H1 (cell line): ENCODE results near the gene NEDD4L. TPM values are rescaled to one million over a fixed set of nuclear protein-coding genes. Genes with fewer than 3 reads are reported as not detected.

Experiments used
- SIRT6 ChIP-seq: IDR thresholded peaks from one replicate; pipeline ENCODE4 v1.7.1; 2012; ENCODE audit warnings: low read length, inconsistent platforms
- TEAD4 ChIP-seq: IDR thresholded peaks from 2 replicates; pipeline ENCODE4 v1.6.1; 2012; ENCODE audit warnings: low read depth, low read length, inconsistent platforms, mixed read lengths
- polyA plus RNA-seq, 7 experiments: library from polyadenylated mRNA; depleted of rRNA in 3 of 7; stranded (reverse) in 5 of 7; unstranded in 2 of 7; fragments of >200 nt in 5 of 7; fragments of 200-250 nt in 2 of 7; gene quantifications; 1 replicate in 5 of 7; 2 replicates in 1 of 7; 4 replicates in 1 of 7; pipeline versions ENCODE4 v1.2.1 to v1.2.3, GENCODE V29; 2011 to 2013; ENCODE audit warnings: missing spikeins in 2 of 7, mixed read lengths in 2 of 7
- total RNA-seq: library from RNA; stranded (reverse); fragmentation: NEBNext Ultra II Directional; extraction: Animal tissue kit (Norgen Biotek cat#: 25700); gene quantifications from 2 replicates; pipeline ENCODE4 v1.2.1, GENCODE V29; 2021

The NEDD4L gene
- total and polyA plus RNA-seq, 2 of the 8 experiments (the other 6 are each of a cell fraction or from before 2014, with no cell fraction given) = 37.3 to 69.8 TPM

GRCh38 chr18:58105206-58105887, 61.3 kb downstream of the NEDD4L start (continued):
- no peak for TF ChIP-seq TEAD4
- TF ChIP-seq SIRT6 = no peak
